HG02981 (cell line): ENCODE data around the gene ZNF248.

Experiments used
- ATAC-seq: cut with Tn5 transposase; IDR thresholded peaks from one replicate; pipeline ENCODE4 v1.9.1; 2021; ENCODE audit warnings: mild to moderate bottlenecking, moderate library complexity; ENCODE audit not compliant: unreplicated experiment

ZNF248 gene

GRCh38 chr10:37826806-37827205, 30.6 kb downstream of the ZNF248 start:
- ATAC-seq, result no peak

GRCh38 chr10:37821237-37821636, 36.2 kb downstream of the ZNF248 start:
- no peak for ATAC-seq

- no peak for ATAC-seq
Measured at GRCh38 chr10:37819797-37820196, 37.6 kb downstream of the ZNF248 start.

GRCh38 chr10:37816290-37816689, 41.1 kb downstream of the ZNF248 start:
- no peak for ATAC-seq

GRCh38 chr10:37813763-37814162, 43.6 kb downstream of the ZNF248 start:
- ATAC-seq, result no peak

GRCh38 chr10:37812290-37812689, 45.1 kb downstream of the ZNF248 start:
- no peak for ATAC-seq

GRCh38 chr10:37803269-37803668, 54.1 kb downstream of the ZNF248 start:
- no peak for ATAC-seq

- no peak for ATAC-seq
Measured at GRCh38 chr10:37801557-37801956, 55.9 kb downstream of the ZNF248 start.

GRCh38 chr10:37794305-37794976, 63.0 kb downstream of the ZNF248 start:
- no peak for ATAC-seq

GRCh38 chr10:37789590-37789989, 67.8 kb downstream of the ZNF248 start:
- no peak for ATAC-seq

GRCh38 chr10:37784678-37785077, 72.7 kb downstream of the ZNF248 start:
- ATAC-seq, result no peak

GRCh38 chr10:37780536-37780935, 76.9 kb downstream of the ZNF248 start:
- ATAC-seq, result no peak

GRCh38 chr10:37777056-37777455, 80.4 kb downstream of the ZNF248 start:
- ATAC-seq, result no peak

GRCh38 chr10:37775612-37776011, 81.8 kb downstream of the ZNF248 start:
- no peak for ATAC-seq

GRCh38 chr10:37774351-37774750, 83.1 kb downstream of the ZNF248 start:
- no peak for ATAC-seq

GRCh38 chr10:37765216-37765615, 92.2 kb downstream of the ZNF248 start:
- no peak for ATAC-seq

GRCh38 chr10:37763132-37763531, 94.3 kb downstream of the ZNF248 start:
- ATAC-seq, result no peak

GRCh38 chr10:37762287-37762686, 95.1 kb downstream of the ZNF248 start:
- ATAC-seq, result no peak

- ATAC-seq, result no peak
Measured at GRCh38 chr10:37760817-37761216, 96.6 kb downstream of the ZNF248 start.

- no peak for ATAC-seq
Measured at GRCh38 chr10:37758074-37758473, 99.3 kb downstream of the ZNF248 start.

- peak; percentile 68 for ATAC-seq
Measured at GRCh38 chr10:37754538-37755323, 102.7 kb downstream of the ZNF248 start.

GRCh38 chr10:37752334-37752875, 105.0 kb downstream of the ZNF248 start:
- ATAC-seq, result no peak
